ENCODE measurements around the gene IQCE. TPM values are rescaled to one million over a fixed set of nuclear protein-coding genes. Genes with fewer than 3 reads are reported as not detected.
"Not testable (repeated sequence)": the region's sequence is repeated elsewhere in the genome, so short reads cannot be mapped to it uniquely, and the experiment has no call there.

The IQCE gene
- total and polyA plus RNA-seq, 2 donors, result 8.9 to 9.3 TPM

GRCh38 chr7:2577914-2578680 is 19.3 kb downstream of the IQCE start:
- Histone ChIP-seq H3K4me3 (ENCODE audit: low read depth, low read length) (no peak overlapping the region), H3K36me3 (ENCODE audit: insufficient read depth) (no peaks in the 10 kb centered on the region), H3K27ac (ENCODE audit: low read depth) (no peak overlapping the region), H3K4me1 (ENCODE audit: insufficient read depth) (no peaks in the 10 kb centered on the region)
- 95% methylated on average over 73 of the region's 73 CpGs for WGBS
- DNase-seq (ENCODE audit: extremely low spot score), result no peak

GRCh38 chr7:2580636-2581035 is 21.9 kb downstream of the IQCE start:
- no peaks in the 10 kb centered on the region for H3K36me3 ChIP-seq (ENCODE audit: insufficient read depth)
- no peak for DNase-seq (ENCODE audit: extremely low spot score)
- 91% methylated on average over 11 of the region's 11 CpGs for WGBS
- no peak overlapping the region for H3K27ac ChIP-seq (ENCODE audit: low read depth)
- H3K4me3 ChIP-seq (ENCODE audit: low read depth, low read length), result no peak overlapping the region
- H3K4me1 ChIP-seq (ENCODE audit: insufficient read depth), result no peaks in the 10 kb centered on the region

DNA sequence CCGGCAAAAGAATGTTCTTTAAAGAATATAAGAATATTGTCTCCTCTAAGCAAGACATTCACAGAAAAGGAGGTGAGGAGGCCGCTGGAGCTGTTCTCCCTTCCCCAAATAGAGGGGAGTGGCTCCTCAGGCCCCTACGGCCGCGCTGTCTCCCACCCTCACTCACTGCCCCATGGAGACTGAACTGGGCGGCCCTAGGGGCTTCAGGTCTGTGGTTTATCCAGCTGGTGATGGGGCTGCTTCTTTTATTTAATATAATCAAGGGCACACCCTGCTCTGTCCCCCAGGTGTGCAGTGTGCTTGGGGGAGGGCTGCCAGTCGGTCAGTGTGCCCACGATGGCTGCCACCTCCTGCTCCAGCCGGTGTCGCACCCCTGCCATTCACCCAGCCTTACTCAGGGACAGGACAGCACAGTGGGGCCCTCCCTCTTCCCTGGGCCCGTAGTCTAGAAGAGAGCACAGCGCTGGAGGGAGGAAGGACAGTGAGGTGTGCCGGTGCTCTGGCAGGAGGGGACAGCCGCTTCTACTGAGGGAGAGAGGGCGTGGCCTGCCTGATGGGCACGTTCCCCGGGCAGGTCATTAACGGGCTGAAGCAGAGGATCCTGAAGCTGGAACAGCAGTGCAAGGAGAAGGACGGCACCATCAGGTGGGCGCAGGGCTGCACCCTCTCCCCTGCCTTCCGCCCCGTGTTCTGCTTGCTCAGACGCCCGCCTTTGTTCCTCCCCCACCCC is 23.4 kb downstream of the IQCE start:
- WGBS, result 85% methylated on average over 24 of the region's 24 CpGs
- no peak overlapping the region for H3K4me3 ChIP-seq (ENCODE audit: low read depth, low read length)
- H3K36me3 ChIP-seq (ENCODE audit: insufficient read depth), result no peaks in the 10 kb centered on the region
- no peaks in the 10 kb centered on the region for H3K4me1 ChIP-seq (ENCODE audit: insufficient read depth)
- H3K27ac ChIP-seq (ENCODE audit: low read depth), result no peak overlapping the region
- DNase-seq (ENCODE audit: extremely low spot score), result no peak

GRCh38 chr7:2583798-2584580 is 25.2 kb downstream of the IQCE start:
- no peak overlapping the region for H3K27ac ChIP-seq (ENCODE audit: low read depth)
- DNase-seq (ENCODE audit: extremely low spot score), result no peak
- H3K36me3 ChIP-seq (ENCODE audit: insufficient read depth), result no peaks in the 10 kb centered on the region
- WGBS, result 95% methylated on average over 42 of the region's 54 CpGs
- H3K4me1 ChIP-seq (ENCODE audit: insufficient read depth), result no peaks in the 10 kb centered on the region
- no peak overlapping the region for H3K4me3 ChIP-seq (ENCODE audit: low read depth, low read length)

- H3K27ac ChIP-seq (ENCODE audit: low read depth), result no peak overlapping the region
- no peak for DNase-seq (ENCODE audit: extremely low spot score)
- H3K36me3 ChIP-seq (ENCODE audit: insufficient read depth), result no peaks in the 10 kb centered on the region
- no peak overlapping the region for H3K4me3 ChIP-seq (ENCODE audit: low read depth, low read length)
- H3K4me1 ChIP-seq (ENCODE audit: insufficient read depth), result no peaks in the 10 kb centered on the region
- WGBS, result 87% methylated on average over 19 of the region's 19 CpGs
Measured at GRCh38 chr7:2585446-2585845, 26.7 kb downstream of the IQCE start.

- no peak overlapping the region for H3K27ac ChIP-seq (ENCODE audit: low read depth)
- 92% methylated on average over 24 of the region's 24 CpGs for WGBS
- no peaks in the 10 kb centered on the region for H3K4me1 ChIP-seq (ENCODE audit: insufficient read depth)
- no peak overlapping the region for H3K4me3 ChIP-seq (ENCODE audit: low read depth, low read length)
- no peaks in the 10 kb centered on the region for H3K36me3 ChIP-seq (ENCODE audit: insufficient read depth)
- no peak for DNase-seq (ENCODE audit: extremely low spot score)
Measured at GRCh38 chr7:2586326-2587020, 27.7 kb downstream of the IQCE start.

DNA sequence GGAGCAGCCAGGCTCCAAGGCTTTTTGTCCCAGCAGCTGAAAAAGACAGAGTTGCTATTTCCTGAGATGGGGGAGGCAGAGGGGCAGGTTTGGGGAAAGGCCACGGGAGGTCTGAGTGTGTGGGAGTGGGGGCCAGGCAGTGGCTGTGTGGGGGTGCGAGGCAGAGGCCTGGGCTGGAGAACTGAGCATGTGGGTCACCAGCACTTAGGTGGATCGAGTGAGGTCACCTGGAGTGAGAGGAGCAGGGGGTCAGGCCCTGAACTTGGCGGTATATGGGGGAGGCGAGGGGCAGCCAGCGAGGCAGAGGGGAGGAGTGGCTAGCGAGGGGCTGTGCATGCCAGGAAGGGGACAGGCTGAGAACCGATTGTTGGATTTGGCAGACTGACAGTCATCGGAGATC is 28.4 kb downstream of the IQCE start:
- no peaks in the 10 kb centered on the region for H3K36me3 ChIP-seq (ENCODE audit: insufficient read depth)
- H3K4me3 ChIP-seq (ENCODE audit: low read depth, low read length), result no peak overlapping the region
- H3K27ac ChIP-seq (ENCODE audit: low read depth), result no peak overlapping the region
- H3K4me1 ChIP-seq (ENCODE audit: insufficient read depth), result no peaks in the 10 kb centered on the region
- WGBS, result 91% methylated on average over 9 of the region's 9 CpGs
- DNase-seq (ENCODE audit: extremely low spot score), result no peak

DNA sequence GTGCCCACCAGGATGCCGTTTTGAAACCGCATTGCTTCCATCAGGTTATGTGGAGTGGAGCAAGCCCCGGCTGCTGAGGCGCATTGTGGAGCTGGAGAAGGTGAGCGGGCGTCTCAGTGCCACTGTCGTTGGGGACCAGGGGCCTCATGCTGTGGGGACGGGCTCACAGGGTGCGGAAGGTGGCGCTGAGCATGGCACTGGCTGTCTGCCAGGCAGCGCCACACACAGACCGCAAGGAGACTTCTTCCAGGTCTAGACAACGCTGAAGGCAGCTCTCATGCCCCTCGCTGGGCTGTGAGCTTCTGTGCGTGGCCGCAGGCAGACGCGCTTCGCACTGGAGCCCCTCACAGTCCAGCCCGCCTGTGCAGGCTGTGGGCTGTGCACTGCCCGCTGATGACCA is 29.0 kb downstream of the IQCE start:
- WGBS, result 97% methylated on average over 21 of the region's 21 CpGs
- Histone ChIP-seq H3K27ac (ENCODE audit: low read depth) (no peak overlapping the region), H3K4me1 (ENCODE audit: insufficient read depth) (no peaks in the 10 kb centered on the region), H3K4me3 (ENCODE audit: low read depth, low read length) (no peak overlapping the region), H3K36me3 (ENCODE audit: insufficient read depth) (no peaks in the 10 kb centered on the region)
- no peak for DNase-seq (ENCODE audit: extremely low spot score)

- Histone ChIP-seq H3K27ac (ENCODE audit: low read depth) (no peak overlapping the region), H3K4me3 (ENCODE audit: low read depth, low read length) (no peak overlapping the region), H3K36me3 (ENCODE audit: insufficient read depth) (no peaks in the 10 kb centered on the region), H3K4me1 (ENCODE audit: insufficient read depth) (no peaks in the 10 kb centered on the region)
- no peak for DNase-seq (ENCODE audit: extremely low spot score)
- WGBS, result 88% methylated on average over 16 of the region's 16 CpGs
Measured at GRCh38 chr7:2589341-2589740, 30.6 kb downstream of the IQCE start.

DNA sequence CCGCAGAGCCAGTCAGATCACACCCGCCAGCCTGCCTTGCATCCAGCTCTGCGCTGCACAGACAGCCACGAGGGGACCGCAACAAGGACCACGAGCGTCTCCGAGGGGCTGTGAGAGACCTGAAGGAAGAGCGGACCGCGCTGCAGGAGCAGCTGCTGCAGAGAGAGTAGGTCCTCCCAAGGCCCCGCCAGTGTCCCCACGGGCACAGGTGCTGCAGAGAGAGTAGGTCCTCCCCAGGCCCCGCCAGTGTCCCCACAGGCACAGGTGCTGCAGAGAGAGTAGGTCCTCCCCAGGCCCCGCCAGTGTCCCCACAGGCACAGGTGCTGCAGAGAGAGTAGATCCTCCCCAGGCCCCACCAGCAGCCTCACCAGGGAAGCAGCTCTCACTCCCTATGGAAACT is 31.2 kb downstream of the IQCE start:
- WGBS, result 93% methylated on average over 15 of the region's 15 CpGs
- H3K36me3 ChIP-seq (ENCODE audit: insufficient read depth); DNase-seq (ENCODE audit: extremely low spot score): not testable (repeated sequence)

GRCh38 chr7:2592375-2592865 is 33.6 kb downstream of the IQCE start:
- Histone ChIP-seq H3K36me3 (ENCODE audit: insufficient read depth) (no peaks in the 10 kb centered on the region), H3K4me1 (ENCODE audit: insufficient read depth) (no peaks in the 10 kb centered on the region), H3K27ac (ENCODE audit: low read depth) (no peak overlapping the region), H3K4me3 (ENCODE audit: low read depth, low read length) (no peak overlapping the region)
- DNase-seq (ENCODE audit: extremely low spot score), result no peak
- 93% methylated on average over 23 of the region's 23 CpGs for WGBS

More for the DNA sequence above, 31.2 kb downstream of the IQCE start:
- not testable (repeated sequence) for H3K4me1 ChIP-seq (ENCODE audit: insufficient read depth); H3K27ac ChIP-seq (ENCODE audit: low read depth); H3K4me3 ChIP-seq (ENCODE audit: low read depth, low read length)

- no peak overlapping the region for H3K4me3 ChIP-seq (ENCODE audit: low read depth, low read length)
- H3K27ac ChIP-seq (ENCODE audit: low read depth), result no peak overlapping the region
- DNase-seq (ENCODE audit: extremely low spot score), result no peak
- no peaks in the 10 kb centered on the region for H3K4me1 ChIP-seq (ENCODE audit: insufficient read depth)
- 94% methylated on average over 38 of the region's 38 CpGs for WGBS
- H3K36me3 ChIP-seq (ENCODE audit: insufficient read depth), result no peaks in the 10 kb centered on the region
Measured at GRCh38 chr7:2593036-2593727, 34.4 kb downstream of the IQCE start.

- DNase-seq (ENCODE audit: extremely low spot score), result no peak
- Histone ChIP-seq H3K36me3 (ENCODE audit: insufficient read depth) (peaks cover 2% of the 10 kb centered on the region), H3K4me1 (ENCODE audit: insufficient read depth) (no peaks in the 10 kb centered on the region), H3K4me3 (ENCODE audit: low read depth, low read length) (no peak overlapping the region), H3K27ac (ENCODE audit: low read depth) (no peak overlapping the region)
- WGBS, result 88% methylated on average over 10 of the region's 10 CpGs
Measured at GRCh38 chr7:2594599-2594998, 35.8 kb downstream of the IQCE start.
